Aorta (tissue), 5 donors: ENCODE data around the gene RXFP4. TPM values are rescaled to one million over a fixed set of nuclear protein-coding genes. Genes with fewer than 3 reads are reported as not detected.

Source experiments
- ATAC-seq: fragments of 200-7000 bp; cut with Tn5 transposase; one replicate; pipeline ENCODE4 v1.9.1; 2022; ENCODE audit warnings: moderate library complexity; ENCODE audit not compliant: low FRiP score
- DNase-seq, 2 donors: peaks; one replicate each; pipeline ENCODE4 v3.0.0-alpha.2; 2020
- H3K27ac ChIP-seq, 2 donors: one replicate each; pipeline ENCODE4 v1.5.1; 2013; ENCODE audit warnings: low read length in 2 of 2, mild to moderate bottlenecking in 2 of 2, moderate library complexity in 2 of 2, control low read depth in 1 of 2, inconsistent platforms in 1 of 2, low read depth in 1 of 2
- H3K27me3 ChIP-seq, 2 donors: one replicate each; pipeline ENCODE4 v1.6.1; 2013; ENCODE audit warnings: control low read depth in 1 of 2, low read length in 1 of 2, mild to moderate bottlenecking in 1 of 2, moderate library complexity in 1 of 2; ENCODE audit not compliant: insufficient read depth in 2 of 2, control insufficient read depth in 1 of 2
- H3K36me3 ChIP-seq, 2 donors: one replicate each; pipeline ENCODE4 v1.6.1; 2013; ENCODE audit warnings: control low read depth in 1 of 2, low read length in 1 of 2, mild to moderate bottlenecking in 1 of 2; ENCODE audit not compliant: insufficient read depth in 2 of 2, control insufficient read depth in 1 of 2
- H3K4me1 ChIP-seq, 2 donors: one replicate each; pipeline ENCODE4 v1.6.1; 2013; ENCODE audit warnings: low read length in 2 of 2, control low read depth in 1 of 2, mild to moderate bottlenecking in 1 of 2, moderate library complexity in 1 of 2; ENCODE audit not compliant: insufficient read depth in 2 of 2, control insufficient read depth in 1 of 2
- H3K4me3 ChIP-seq, 2 donors: one replicate each; pipeline ENCODE4 v1.5.1; 2013; ENCODE audit warnings: low read length in 2 of 2, control low read depth in 1 of 2, mild to moderate bottlenecking in 1 of 2
- H3K9me3 ChIP-seq: one replicate; pipeline ENCODE4 v1.6.1; 2013; ENCODE audit warnings: mild to moderate bottlenecking, low read length; ENCODE audit not compliant: control insufficient read depth
- WGBS, 2 donors: extraction: QIAGEN DNeasy Blood & Tissue Kit; methylation state at CpG; one replicate each; pipeline ENCODE4 v1.1.7; 2013; 5-methylcytosine and 5-hydroxymethylcytosine counted together
- intact Hi-C, 2 donors: fragments of 100-400 bp; cut with DNase I; formaldehyde crosslinking; loops; one replicate each; pipeline versions ENCODE4 v1.14.2 to v1.15.0; 2022
- polyA plus RNA-seq, 2 donors: library from polyadenylated mRNA; stranded (reverse); fragments of 200-250 nt; gene quantifications; one replicate each; pipeline ENCODE4 v1.2.3, GENCODE V29; 2013
- total RNA-seq, 2 donors: library from RNA; stranded (reverse); fragmentation: NEBNext Ultra II Directional; extraction: Animal tissue kit (Norgen Biotek cat#: 25700); gene quantifications; one replicate each; pipeline ENCODE4 v1.2.1, GENCODE V29; 2021
- donor health status: healthy with polysubstance abuse.
- donor health status: Bipolar disorder and iron deficiency.
- donor health status: DM: no; HTN: no; CAD: no.
- donor health status: DM: no; HTN: no; CAD: no.
- donor health status: DM: yes; HTN: yes; CAD: no.

RXFP4 gene
- total and polyA plus RNA-seq, 4 donors = not detected

- peak; percentile 91 to 93 for DNase-seq
- Histone ChIP-seq H3K27ac (peak overlapping the region; percentile 68 to 93), H3K9me3 (no peaks in the 10 kb centered on the region), H3K36me3 (no peaks in the 10 kb centered on the region), H3K4me3 (peak overlapping the region; percentile 95 to 96), H3K4me1 (peaks cover 0 to 5% of the 10 kb centered on the region in 2 donors), H3K27me3 (no peaks in the 10 kb centered on the region)
- ATAC-seq = peak; percentile 36
- 1% methylated on average over 13 to 14 of the region's 14 CpGs for WGBS, 2 donors
- intact Hi-C loops = loop anchor here in 1 of 2 donors (5.0 to 10.0 kb wide), 2 partner anchors 34 to 149 kb away; partner anchors contain the start of gene RXFP4
These were observed 34.8 kb downstream of the RXFP4 start for GRCh38 chr1:155976062-155976912.

- Histone ChIP-seq H3K27me3 (no peaks in the 10 kb centered on the region), H3K36me3 (no peaks in the 10 kb centered on the region), H3K4me3 (peak overlapping the region; percentile 95 to 96), H3K9me3 (no peaks in the 10 kb centered on the region), H3K4me1 (peaks cover 0 to 5% of the 10 kb centered on the region in 2 donors), H3K27ac (peak overlapping the region; percentile 68 to 93)
- intact Hi-C loops = loop anchor here in 1 of 2 donors (5.0 to 10.0 kb wide), 2 partner anchors 35 to 148 kb away; partner anchors contain the start of gene RXFP4
- 0% methylated on average over 5 of the region's 5 CpGs for WGBS, 2 donors
- no peak for DNase-seq
- ATAC-seq = no peak
These were observed 35.7 kb downstream of the RXFP4 start for GRCh38 chr1:155976913-155977689.

GRCh38 chr1:155977690-155978324 lies 36.4 kb downstream of the RXFP4 start:
- Histone ChIP-seq H3K4me1 (peaks cover 0 to 5% of the 10 kb centered on the region in 2 donors), H3K9me3 (no peaks in the 10 kb centered on the region), H3K27me3 (no peaks in the 10 kb centered on the region), H3K4me3 (peak overlapping the region; percentile 95 to 96), H3K36me3 (no peaks in the 10 kb centered on the region), H3K27ac (peak overlapping the region; percentile 68 to 93)
- 0 to 2% methylated on average over 43 to 52 of the region's 52 CpGs for WGBS, 2 donors
- ATAC-seq (peak; percentile 60), DNase-seq (peak in 1 of 2 donors; percentile 88)
- intact Hi-C loops = loop anchor here in 1 of 2 donors (5.0 to 10.0 kb wide), 2 partner anchors 36 to 147 kb away; partner anchors contain the start of gene RXFP4

GRCh38 chr1:155978325-155978972 lies 37.0 kb downstream of the RXFP4 start, which contains the start of gene ARHGEF2:
Gene ARHGEF2, minus strand, starts transcription at chr1:155978547. Its CDS starts 120 bp downstream, at chr1:155978427.
- H3K4me3 ChIP-seq = peak within 1 kb of the TSS; percentile 95 to 96
- no peaks in the 10 kb centered on the region for H3K36me3 ChIP-seq
- 0% methylated on average over 40 to 52 of the region's 52 CpGs for WGBS, 2 donors
- peak within 1 kb of the TSS; percentile 68 to 93 for H3K27ac ChIP-seq
- ATAC-seq (peak; percentile 80), DNase-seq (peak; percentile 93 to 94)
- H3K4me1 ChIP-seq = peaks cover 0 to 10% of the 10 kb centered on the region in 2 donors
- no peaks in the 10 kb centered on the region for H3K27me3 ChIP-seq
- intact Hi-C loops = loop anchor here in 1 of 2 donors (5.0 to 10.0 kb wide), 2 partner anchors 36 to 146 kb away; partner anchors contain the start of gene RXFP4
- no peaks in the 10 kb centered on the region for H3K9me3 ChIP-seq

GRCh38 chr1:155978973-155979429 lies 37.6 kb downstream of the RXFP4 start:
- intact Hi-C loops = loop anchor here in 1 of 2 donors (5.0 to 10.0 kb wide), 2 partner anchors 37 to 146 kb away; partner anchors contain the start of gene RXFP4
- peaks cover 0 to 16% of the 10 kb centered on the region in 2 donors for H3K4me1 ChIP-seq
- 1% methylated on average over 8 of the region's 8 CpGs for WGBS, 2 donors

GRCh38 chr1:155979597-155980343 lies 38.3 kb downstream of the RXFP4 start:
- peak; percentile 54 for ATAC-seq
- WGBS, 2 donors = 0 to 2% methylated on average over 4 of the region's 4 CpGs
- Histone ChIP-seq H3K27me3 (no peaks in the 10 kb centered on the region), H3K4me1 (peaks cover 0 to 16% of the 10 kb centered on the region in 2 donors), H3K4me3 (peak overlapping the region; percentile 95 to 96), H3K27ac (peak overlapping the region; percentile 78 to 97), H3K9me3 (no peaks in the 10 kb centered on the region), H3K36me3 (no peaks in the 10 kb centered on the region)
- peak in 1 of 2 donors; percentile 76 for DNase-seq
- intact Hi-C loops = loop anchor here in 1 of 2 donors (5.0 to 10.0 kb wide), 2 partner anchors 37 to 145 kb away; partner anchors contain the start of gene RXFP4

More at GRCh38 chr1:155978973-155979429, 37.6 kb downstream of the RXFP4 start:
- DNase-seq (no peak), ATAC-seq (no peak)
- Histone ChIP-seq H3K36me3 (no peaks in the 10 kb centered on the region), H3K27ac (peak overlapping the region; percentile 68 to 93), H3K9me3 (no peaks in the 10 kb centered on the region), H3K4me3 (peak overlapping the region; percentile 95 to 96), H3K27me3 (no peaks in the 10 kb centered on the region)
